SK-N-SH (cell line): ENCODE data around the gene ZNF564.

Experiments used
- MEF2A ChIP-seq: IDR thresholded peaks from 2 replicates; pipeline ENCODE4 v1.4.0; 2012; ENCODE audit warnings: low read depth, borderline replicate concordance
- RAD21 ChIP-seq: IDR thresholded peaks from 2 replicates; pipeline ENCODE4 v1.6.1; 2012; ENCODE audit warnings: mild to moderate bottlenecking, low read length
- RFX5 ChIP-seq: IDR thresholded peaks from 2 replicates; pipeline ENCODE4 v1.6.1; 2012; ENCODE audit warnings: mild to moderate bottlenecking, improper control_type of control experiment, low read length
- SIN3A ChIP-seq: IDR thresholded peaks from 2 replicates; pipeline ENCODE4 v1.6.1; 2012; ENCODE audit warnings: low read depth, mild to moderate bottlenecking, low read length, moderate library complexity, borderline replicate concordance
- TAF1 ChIP-seq: IDR thresholded peaks from 2 replicates; pipeline ENCODE4 v1.6.1; 2012; ENCODE audit warnings: low read depth, mild to moderate bottlenecking, low read length, moderate library complexity, borderline replicate concordance
- YY1 ChIP-seq: IDR thresholded peaks from 2 replicates; pipeline ENCODE4 v1.4.0; 2012; ENCODE audit warnings: low read depth, mild to moderate bottlenecking
- TF ChIP-seq, protein P1 (sequence below): fragments of 200-600 bp; sonication (generic); IDR thresholded peaks from 2 replicates; pipeline ENCODE4 v1.6.1; 2017; ENCODE audit warnings: antibody characterized with exemption, mild to moderate bottlenecking, moderate library complexity

DNA sequence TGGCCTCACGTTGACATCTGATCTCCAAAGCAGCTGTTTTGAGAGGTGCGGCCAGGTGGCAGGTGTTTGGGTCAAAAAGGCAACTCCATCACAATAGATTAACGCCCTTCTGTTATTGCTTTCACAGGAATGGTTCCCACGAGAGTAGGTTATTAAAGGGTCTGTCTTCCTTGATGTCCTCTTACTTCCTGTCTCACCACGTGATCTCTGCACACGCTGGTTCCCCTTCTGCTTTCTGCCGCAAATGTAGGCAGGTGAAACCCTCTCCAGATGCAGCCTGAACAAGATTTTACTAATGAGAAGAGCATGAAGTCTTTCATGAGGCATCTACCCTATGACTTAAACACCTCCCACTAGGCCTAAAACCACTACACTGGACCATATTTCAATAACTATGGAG lies 22.8 kb upstream of the ZNF564 start:
- TF ChIP-seq RAD21, result no peak
- TF ChIP-seq, protein P1, sequence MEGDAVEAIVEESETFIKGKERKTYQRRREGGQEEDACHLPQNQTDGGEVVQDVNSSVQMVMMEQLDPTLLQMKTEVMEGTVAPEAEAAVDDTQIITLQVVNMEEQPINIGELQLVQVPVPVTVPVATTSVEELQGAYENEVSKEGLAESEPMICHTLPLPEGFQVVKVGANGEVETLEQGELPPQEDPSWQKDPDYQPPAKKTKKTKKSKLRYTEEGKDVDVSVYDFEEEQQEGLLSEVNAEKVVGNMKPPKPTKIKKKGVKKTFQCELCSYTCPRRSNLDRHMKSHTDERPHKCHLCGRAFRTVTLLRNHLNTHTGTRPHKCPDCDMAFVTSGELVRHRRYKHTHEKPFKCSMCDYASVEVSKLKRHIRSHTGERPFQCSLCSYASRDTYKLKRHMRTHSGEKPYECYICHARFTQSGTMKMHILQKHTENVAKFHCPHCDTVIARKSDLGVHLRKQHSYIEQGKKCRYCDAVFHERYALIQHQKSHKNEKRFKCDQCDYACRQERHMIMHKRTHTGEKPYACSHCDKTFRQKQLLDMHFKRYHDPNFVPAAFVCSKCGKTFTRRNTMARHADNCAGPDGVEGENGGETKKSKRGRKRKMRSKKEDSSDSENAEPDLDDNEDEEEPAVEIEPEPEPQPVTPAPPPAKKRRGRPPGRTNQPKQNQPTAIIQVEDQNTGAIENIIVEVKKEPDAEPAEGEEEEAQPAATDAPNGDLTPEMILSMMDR, result no peak
- no peak for TF ChIP-seq TAF1
- no peak for TF ChIP-seq SIN3A
- TF ChIP-seq MEF2A, result no peak
- no peak for TF ChIP-seq YY1
- TF ChIP-seq RFX5, result no peak
